Measurements from ENCODE around the gene ZMYND11.
"Not testable (repeated sequence)": the region's sequence is repeated elsewhere in the genome, so short reads cannot be mapped to it uniquely, and the experiment has no call there.

Gene ZMYND11

DNA sequence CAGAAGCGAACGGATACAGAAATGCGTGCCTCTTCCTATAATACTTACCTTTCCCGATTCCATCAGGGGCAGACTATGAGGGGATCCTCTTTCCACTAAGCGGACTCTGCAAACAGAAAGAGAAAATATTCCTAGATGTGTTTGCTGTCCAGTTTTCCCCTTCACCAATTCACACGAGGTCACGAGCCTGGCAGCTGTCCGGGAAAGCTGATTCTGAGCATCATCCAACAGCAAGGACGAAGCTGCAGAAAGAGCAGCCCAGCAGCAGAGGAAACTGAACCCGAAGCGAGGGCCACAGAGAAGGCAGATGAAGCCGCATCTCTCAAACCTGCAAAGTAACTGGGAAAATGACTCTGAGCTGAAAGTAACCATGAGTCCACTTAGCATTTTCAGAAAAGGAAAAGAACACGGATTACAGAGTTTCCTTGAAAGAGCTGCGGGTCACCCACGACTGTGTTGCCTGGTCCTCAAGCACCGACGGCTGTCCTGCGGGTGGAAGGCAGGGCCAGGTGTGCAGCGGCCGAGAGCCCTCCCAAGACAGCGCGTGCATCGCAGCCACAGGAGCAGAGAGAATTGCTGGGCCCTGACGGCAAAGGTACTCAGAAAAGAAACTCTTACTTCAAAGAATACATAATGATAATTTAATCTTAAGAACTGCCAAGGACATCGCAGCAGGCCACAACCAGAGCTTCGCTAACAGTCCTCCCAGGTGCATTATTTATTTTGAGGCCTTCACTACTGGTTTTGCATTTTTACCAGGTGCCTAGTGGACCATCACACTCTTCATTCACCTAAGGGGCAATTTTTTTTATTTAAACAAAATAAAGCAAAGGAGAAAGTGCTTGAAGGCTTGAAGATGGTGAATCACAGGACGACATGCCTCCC lies 153.3 kb downstream of the ZMYND11 start:
- no peak for DNase-seq

GRCh38 chr10:289581-289980 lies 154.3 kb downstream of the ZMYND11 start:
- no peak for DNase-seq

GRCh38 chr10:290026-290725 lies 154.9 kb downstream of the ZMYND11 start:
- no peak for DNase-seq

- no peak for DNase-seq
Observed at GRCh38 chr10:293636-294035, 158.4 kb downstream of the ZMYND11 start.

GRCh38 chr10:297567-297966 lies 162.3 kb downstream of the ZMYND11 start:
- no peak for DNase-seq

DNA sequence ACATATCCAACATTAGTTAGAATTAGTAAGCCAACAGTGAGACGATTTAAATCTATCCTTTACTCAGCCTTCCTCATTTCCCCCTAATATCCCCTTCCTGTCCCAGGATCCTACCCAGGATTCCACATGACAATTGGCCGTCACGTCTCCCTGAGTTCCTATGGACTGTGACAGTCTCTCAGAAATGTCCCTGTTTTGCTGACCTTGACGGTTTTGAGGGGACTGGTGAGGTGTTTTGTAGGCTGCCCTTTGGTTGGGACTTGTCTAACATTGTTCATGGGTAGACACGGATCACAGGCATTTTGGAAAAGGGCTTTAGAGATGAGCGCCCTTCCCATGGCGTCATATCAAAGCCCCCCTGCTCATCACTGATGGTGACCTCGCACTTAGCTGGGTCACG lies 162.8 kb downstream of the ZMYND11 start:
- DNase-seq: no peak

GRCh38 chr10:299512-299911 lies 164.3 kb downstream of the ZMYND11 start:
- DNase-seq: no peak

DNA sequence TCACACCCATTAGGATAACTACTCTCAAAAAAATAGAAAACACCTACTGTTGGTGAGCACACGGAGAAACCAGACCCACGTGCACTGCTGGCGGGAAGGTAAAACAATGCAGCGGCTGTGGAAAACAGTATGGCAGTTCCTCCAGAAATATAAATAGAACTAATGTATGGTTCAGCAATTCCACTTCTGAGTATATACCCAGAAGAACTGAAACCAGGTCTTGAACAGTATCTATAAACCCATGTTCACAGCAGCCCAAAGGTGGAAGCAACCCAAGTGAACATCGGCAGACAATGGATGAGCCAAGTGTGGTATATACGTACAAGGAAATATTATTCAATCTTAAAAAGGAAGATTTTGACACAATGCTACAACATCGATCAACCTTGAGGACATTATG lies 164.7 kb downstream of the ZMYND11 start:
- DNase-seq: no peak

DNA sequence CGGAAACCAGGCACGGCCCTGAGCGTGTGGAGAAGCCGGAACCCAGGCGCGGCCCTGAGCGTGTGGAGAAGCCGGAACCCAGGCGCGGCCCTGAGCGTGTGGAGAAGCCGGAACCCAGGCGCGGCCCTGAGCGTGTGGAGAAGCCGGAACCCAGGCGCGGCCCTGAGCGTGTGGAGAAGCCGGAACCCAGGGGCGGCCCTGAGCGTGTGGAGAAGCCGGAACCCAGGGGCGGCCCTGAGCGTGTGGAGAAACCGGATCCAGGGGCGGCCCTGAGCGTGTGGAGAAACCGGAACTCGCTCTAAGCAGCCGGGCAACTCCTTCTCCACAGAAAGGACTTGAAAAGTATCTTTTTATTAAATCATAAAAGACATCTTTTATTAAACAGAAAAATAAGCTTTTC lies 165.3 kb downstream of the ZMYND11 start:
- DNase-seq: not testable (repeated sequence)

DNA sequence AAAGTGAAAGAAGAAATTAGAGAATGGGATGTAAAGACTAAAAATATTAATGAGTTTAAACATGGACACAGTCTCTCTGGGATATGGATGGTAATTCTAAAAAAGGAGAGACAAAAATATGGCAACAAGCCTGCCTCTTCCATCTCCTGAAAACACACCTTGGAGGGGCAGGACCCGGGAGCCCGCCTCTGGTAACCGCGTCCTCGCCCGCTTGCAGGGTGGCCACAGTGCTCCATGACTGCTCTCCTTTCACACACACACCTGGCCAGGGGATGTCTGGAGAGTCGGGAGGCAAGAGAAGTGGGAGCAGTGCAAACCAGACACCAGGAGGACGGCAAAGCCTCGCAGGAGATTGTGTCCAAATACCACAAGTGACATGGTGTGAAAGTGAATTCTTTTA lies 166.3 kb downstream of the ZMYND11 start:
- DNase-seq: no peak
